ENCODE data around the gene SLC37A3. TPM values are rescaled to one million over a fixed set of nuclear protein-coding genes. Genes with fewer than 3 reads are reported as not detected.

Gene SLC37A3
- total RNA-seq, 1 donor from 2014 or later, result 15.0 TPM

DNA sequence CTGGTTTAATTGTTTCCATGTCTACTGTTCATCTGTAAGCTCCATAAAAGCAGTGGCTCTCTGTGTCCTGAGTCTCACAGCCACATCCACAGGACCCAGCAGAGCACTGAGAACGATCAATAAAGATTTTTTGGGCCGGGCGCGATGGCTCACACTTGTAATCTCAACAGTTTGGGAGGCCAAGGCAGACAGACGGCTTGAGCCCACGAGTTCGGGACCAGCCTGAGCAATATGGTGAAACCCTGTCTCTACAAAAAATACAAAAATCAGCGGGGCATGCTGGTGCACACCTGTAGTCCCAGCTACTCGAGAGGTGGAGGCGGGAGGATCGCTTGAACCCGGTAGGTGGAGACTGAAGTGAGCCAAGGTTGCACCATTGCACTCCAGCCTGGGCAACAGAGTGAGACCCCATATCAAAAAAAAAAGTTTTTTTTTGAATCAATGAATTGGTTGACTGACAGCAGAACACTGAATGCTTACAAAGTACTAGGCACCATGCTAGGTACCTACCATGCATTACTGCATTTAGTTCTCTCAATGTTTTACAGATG lies 4.5 kb downstream of the SLC37A3 start:
- Histone ChIP-seq H3K9me3 (no peaks in the 10 kb centered on the region), H3K36me3 (no peaks in the 10 kb centered on the region), H3K27me3 (no peaks in the 10 kb centered on the region), H3K4me1 (peaks cover 0 to 3% of the 10 kb centered on the region in 2 donors), H3K27ac (no peak overlapping the region), H3K4me3 (no peak overlapping the region)
- intact Hi-C loops (cut with DNase I), result loop anchor here (10.0 kb wide), 3 partner anchors 531 to 959 kb away; partner anchors contain the start of genes BRAF and MRPS33
- TF ChIP-seq, protein P1, sequence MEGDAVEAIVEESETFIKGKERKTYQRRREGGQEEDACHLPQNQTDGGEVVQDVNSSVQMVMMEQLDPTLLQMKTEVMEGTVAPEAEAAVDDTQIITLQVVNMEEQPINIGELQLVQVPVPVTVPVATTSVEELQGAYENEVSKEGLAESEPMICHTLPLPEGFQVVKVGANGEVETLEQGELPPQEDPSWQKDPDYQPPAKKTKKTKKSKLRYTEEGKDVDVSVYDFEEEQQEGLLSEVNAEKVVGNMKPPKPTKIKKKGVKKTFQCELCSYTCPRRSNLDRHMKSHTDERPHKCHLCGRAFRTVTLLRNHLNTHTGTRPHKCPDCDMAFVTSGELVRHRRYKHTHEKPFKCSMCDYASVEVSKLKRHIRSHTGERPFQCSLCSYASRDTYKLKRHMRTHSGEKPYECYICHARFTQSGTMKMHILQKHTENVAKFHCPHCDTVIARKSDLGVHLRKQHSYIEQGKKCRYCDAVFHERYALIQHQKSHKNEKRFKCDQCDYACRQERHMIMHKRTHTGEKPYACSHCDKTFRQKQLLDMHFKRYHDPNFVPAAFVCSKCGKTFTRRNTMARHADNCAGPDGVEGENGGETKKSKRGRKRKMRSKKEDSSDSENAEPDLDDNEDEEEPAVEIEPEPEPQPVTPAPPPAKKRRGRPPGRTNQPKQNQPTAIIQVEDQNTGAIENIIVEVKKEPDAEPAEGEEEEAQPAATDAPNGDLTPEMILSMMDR (IDR thresholded peaks at IDR 0.05), result no peak
- no peak for DNase-seq (ENCODE audit: low spot score in 2 of 2)

DNA sequence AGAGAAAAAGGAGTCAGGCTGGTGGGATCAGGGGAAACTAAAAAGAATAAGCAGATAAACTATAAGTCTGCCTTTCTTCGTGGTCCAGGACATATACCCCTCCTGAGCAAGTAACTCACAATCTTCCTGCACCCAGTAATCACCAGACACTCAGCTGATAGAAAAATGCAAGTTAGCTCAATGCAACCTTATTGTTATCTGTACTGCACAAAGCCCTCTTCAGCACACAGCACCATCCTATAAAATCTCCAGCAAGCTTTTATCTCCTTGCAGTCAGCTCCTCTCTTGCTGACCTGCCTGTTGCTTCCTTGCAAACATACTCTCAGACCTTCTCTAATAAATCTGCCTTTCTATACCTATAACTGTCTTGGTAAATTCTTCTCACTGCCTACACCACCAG lies 6.7 kb downstream of the SLC37A3 start:
- DNase-seq (ENCODE audit: low spot score in 2 of 2), result no peak
- Histone ChIP-seq H3K4me1 (no peaks in the 10 kb centered on the region), H3K27me3 (no peaks in the 10 kb centered on the region), H3K36me3 (no peaks in the 10 kb centered on the region), H3K4me3 (no peak overlapping the region), H3K9me3 (no peaks in the 10 kb centered on the region), H3K27ac (no peak overlapping the region)
- TF ChIP-seq, protein P1 (IDR thresholded peaks at IDR 0.05), result no peak
- intact Hi-C loops (cut with DNase I), result loop anchor here (10.0 kb wide), 3 partner anchors 533 to 957 kb away; partner anchors contain the start of genes BRAF and MRPS33

DNA sequence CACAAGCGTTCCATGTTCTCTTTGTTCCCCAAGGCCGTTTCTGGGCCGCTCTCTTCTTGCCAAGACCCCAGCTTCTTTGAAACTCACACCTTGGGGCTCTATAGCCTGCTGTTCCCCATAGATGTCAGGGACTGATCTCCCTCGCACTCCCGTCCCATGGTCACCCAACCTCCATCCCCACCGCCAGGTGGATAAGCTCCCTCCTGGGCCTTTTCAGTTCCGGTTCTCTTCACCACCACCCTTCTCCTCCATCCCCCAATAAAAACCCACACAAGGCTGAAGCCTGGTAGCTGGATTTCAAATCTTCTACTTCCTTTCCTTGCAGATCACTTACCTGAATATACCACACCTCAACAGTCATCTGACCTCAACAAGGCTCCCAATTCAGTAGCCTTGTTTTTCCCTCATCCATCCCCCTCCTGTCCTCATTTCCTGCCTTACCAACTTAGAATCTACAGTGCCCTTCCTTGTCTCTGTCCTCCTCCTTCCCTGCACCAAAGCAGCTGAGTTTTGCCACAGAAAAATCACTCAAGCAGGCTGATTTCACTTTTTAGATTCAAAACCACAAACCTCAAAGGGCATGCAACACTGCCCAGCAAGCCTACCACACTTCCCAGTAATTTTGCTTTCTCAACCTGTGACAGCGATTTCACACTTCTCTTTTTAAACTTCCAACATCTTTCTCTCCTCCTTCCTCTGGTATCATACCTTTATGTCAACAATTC lies 7.7 kb downstream of the SLC37A3 start:
- DNase-seq (ENCODE audit: low spot score in 2 of 2), result no peak
- H3K27me3 ChIP-seq, result no peaks in the 10 kb centered on the region
- TF ChIP-seq, protein P1 (IDR thresholded peaks at IDR 0.05), result no peak
- no peak overlapping the region for H3K4me3 ChIP-seq
- intact Hi-C loops (cut with DNase I), result loop anchor here (10.0 kb wide), 3 partner anchors 534 to 956 kb away; partner anchors contain the start of genes BRAF and MRPS33
- no peaks in the 10 kb centered on the region for H3K36me3 ChIP-seq
- H3K27ac ChIP-seq, result no peak overlapping the region
- H3K4me1 ChIP-seq, result no peaks in the 10 kb centered on the region
- H3K9me3 ChIP-seq, result no peaks in the 10 kb centered on the region

DNA sequence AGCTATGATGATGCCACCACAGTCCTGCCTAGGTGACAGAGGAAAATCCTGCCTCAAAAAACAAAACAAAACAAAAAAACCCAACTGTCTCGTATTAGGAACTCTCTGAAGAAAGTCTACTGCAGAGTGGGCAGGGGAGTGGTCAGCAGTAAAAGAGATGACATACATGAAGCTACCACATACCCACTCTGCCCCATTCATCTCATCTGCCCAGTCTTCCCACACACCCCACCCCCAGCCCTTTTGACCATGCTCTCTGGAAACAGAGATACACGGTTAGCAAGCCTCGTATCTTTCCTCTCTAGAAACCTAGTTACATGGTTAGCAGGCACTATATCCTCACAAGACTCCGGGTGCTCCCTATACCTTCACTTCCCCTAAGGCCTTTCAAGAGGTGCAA lies 8.3 kb downstream of the SLC37A3 start:
- Histone ChIP-seq H3K4me3 (no peak overlapping the region), H3K27ac (no peak overlapping the region), H3K27me3 (no peaks in the 10 kb centered on the region), H3K9me3 (no peaks in the 10 kb centered on the region), H3K36me3 (no peaks in the 10 kb centered on the region), H3K4me1 (peaks cover 0 to 5% of the 10 kb centered on the region in 2 donors)
- TF ChIP-seq, protein P1 (IDR thresholded peaks at IDR 0.05), result no peak
- no peak for DNase-seq (ENCODE audit: low spot score in 2 of 2)
- intact Hi-C loops (cut with DNase I), result loop anchor here (10.0 kb wide), 3 partner anchors 535 to 955 kb away; partner anchors contain the start of genes BRAF and MRPS33

DNA sequence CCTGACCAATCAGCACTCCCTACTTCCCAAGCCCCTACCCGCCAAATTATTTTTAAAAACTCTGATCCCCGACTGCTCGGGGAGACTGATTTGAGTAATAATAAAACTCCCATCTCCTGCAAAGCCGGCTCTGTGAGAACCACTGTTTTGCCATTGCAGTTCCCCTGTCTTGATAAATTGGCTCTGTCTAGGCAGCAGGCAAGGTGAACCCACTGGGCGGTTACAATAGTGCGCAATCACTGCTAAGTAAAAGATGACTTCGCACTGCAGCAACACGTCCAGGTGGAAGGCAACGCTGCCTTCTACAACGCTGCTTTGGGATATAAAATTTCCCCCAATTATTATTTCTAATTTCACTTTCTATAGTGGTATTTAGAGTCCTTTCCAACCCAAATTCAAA lies 8.9 kb downstream of the SLC37A3 start:
- H3K36me3 ChIP-seq, result no peaks in the 10 kb centered on the region
- TF ChIP-seq, protein P1 (IDR thresholded peaks at IDR 0.05), result no peak
- intact Hi-C loops (cut with DNase I), result no loop called here
- DNase-seq (ENCODE audit: low spot score in 2 of 2), result no peak
- H3K4me3 ChIP-seq, result no peak overlapping the region
- H3K9me3 ChIP-seq, result no peaks in the 10 kb centered on the region
- no peak overlapping the region for H3K27ac ChIP-seq
- H3K4me1 ChIP-seq, result peaks cover 0 to 5% of the 10 kb centered on the region in 2 donors
- H3K27me3 ChIP-seq, result no peaks in the 10 kb centered on the region

All from ascending aorta (tissue), 2 donors.